Activated T-helper 2 cell treated with anti-CD3 and anti-CD28 coated beads, Interferon-gamma antibody, Interleukin-2, Interleukin-4, amounts not matched to agents 10 μg/mL and 5 μg/mL and 100 μg/mL, durations not matched to agents 14 hours and 24 hours and 36 hours (primary cell): Measurements from ENCODE around the gene WWOX. TPM values are rescaled to one million over a fixed set of nuclear protein-coding genes. Genes with fewer than 3 reads are reported as not detected.

ENCODE experiments used
- DNase-seq: peaks from one replicate; pipeline ENCODE4 v3.0.0; 2021; ENCODE audit warnings: low spot score
- H3K27ac Mint-ChIP-seq: one replicate; pipeline ENCODE4 v1.8.0; 2021; ENCODE audit warnings: mixed read lengths
- H3K27me3 Mint-ChIP-seq: one replicate; pipeline ENCODE4 v1.8.0; 2021; ENCODE audit warnings: low read depth, mixed read lengths
- H3K36me3 Mint-ChIP-seq: one replicate; pipeline ENCODE4 v1.8.0; 2021; ENCODE audit warnings: low read depth, mixed read lengths
- H3K4me1 Mint-ChIP-seq: one replicate; pipeline ENCODE4 v1.8.0; 2021; ENCODE audit warnings: low read depth, mixed read lengths
- H3K4me3 Mint-ChIP-seq: one replicate; pipeline ENCODE4 v1.8.0; 2021; ENCODE audit warnings: low read depth, mild to moderate bottlenecking, moderate library complexity, mixed read lengths
- H3K9me3 Mint-ChIP-seq: one replicate; pipeline ENCODE4 v1.8.0; 2021; ENCODE audit warnings: mixed read lengths
- intact Hi-C: fragments of 100-400 bp; cut with micrococcal nuclease; formaldehyde crosslinking; loops from one replicate; pipeline ENCODE4 v1.15.1; 2023
- total RNA-seq: library from RNA; stranded (reverse); gene quantifications from 2 replicates; pipeline ENCODE4 v1.2.3, GENCODE V29; 2022

The WWOX gene
- total RNA-seq, 1 donor from 2014 or later, result 19.0 TPM

GRCh38 chr16:78791011-78791410 lies 691.6 kb downstream of the WWOX start:
- no peaks in the 10 kb centered on the region for H3K9me3 Mint-ChIP-seq
- H3K27ac Mint-ChIP-seq, result peak overlapping the region; percentile 76
- no peaks in the 10 kb centered on the region for H3K27me3 Mint-ChIP-seq
- DNase-seq, result no peak
- no peaks in the 10 kb centered on the region for H3K36me3 Mint-ChIP-seq
- H3K4me1 Mint-ChIP-seq, result peaks cover 40% of the 10 kb centered on the region
- no peak overlapping the region for H3K4me3 Mint-ChIP-seq
- intact Hi-C loops, result loop anchor here (5.0 kb wide), 1 partner anchor 216 kb away; no protein-coding TSS in a partner anchor

GRCh38 chr16:78791926-78792325 lies 692.5 kb downstream of the WWOX start:
- peaks cover 42% of the 10 kb centered on the region for H3K4me1 Mint-ChIP-seq
- H3K27ac Mint-ChIP-seq, result peak overlapping the region; percentile 4
- H3K9me3 Mint-ChIP-seq, result no peaks in the 10 kb centered on the region
- no peaks in the 10 kb centered on the region for H3K36me3 Mint-ChIP-seq
- intact Hi-C loops, result loop anchor here (5.0 kb wide), 1 partner anchor 215 kb away; no protein-coding TSS in a partner anchor
- no peaks in the 10 kb centered on the region for H3K27me3 Mint-ChIP-seq
- no peak overlapping the region for H3K4me3 Mint-ChIP-seq
- no peak for DNase-seq

GRCh38 chr16:78792952-78793351 lies 693.5 kb downstream of the WWOX start:
- no peak for DNase-seq
- H3K4me3 Mint-ChIP-seq, result no peak overlapping the region
- peaks cover 37% of the 10 kb centered on the region for H3K4me1 Mint-ChIP-seq
- H3K36me3 Mint-ChIP-seq, result no peaks in the 10 kb centered on the region
- intact Hi-C loops, result loop anchor here (5.0 kb wide), 1 partner anchor 214 kb away; no protein-coding TSS in a partner anchor
- H3K27ac Mint-ChIP-seq, result no peak overlapping the region
- no peaks in the 10 kb centered on the region for H3K9me3 Mint-ChIP-seq
- H3K27me3 Mint-ChIP-seq, result no peaks in the 10 kb centered on the region

GRCh38 chr16:78794581-78795250 lies 695.3 kb downstream of the WWOX start:
- intact Hi-C loops, result loop anchor here (1.0 to 5.0 kb wide), 2 partner anchors 19 to 213 kb away; no protein-coding TSS in a partner anchor
- Mint-ChIP-seq H3K27ac (peak overlapping the region; percentile 69), H3K9me3 (no peaks in the 10 kb centered on the region), H3K36me3 (no peaks in the 10 kb centered on the region), H3K4me1 (peaks cover 33% of the 10 kb centered on the region), H3K4me3 (no peak overlapping the region), H3K27me3 (no peaks in the 10 kb centered on the region)
- no peak for DNase-seq

- Mint-ChIP-seq H3K4me1 (peaks cover 35% of the 10 kb centered on the region), H3K4me3 (no peak overlapping the region), H3K27me3 (no peaks in the 10 kb centered on the region), H3K27ac (peak overlapping the region; percentile 69), H3K9me3 (no peaks in the 10 kb centered on the region), H3K36me3 (no peaks in the 10 kb centered on the region)
- DNase-seq, result no peak
- intact Hi-C loops, result loop anchor here (1.0 kb wide), 1 partner anchor 20 kb away; no protein-coding TSS in a partner anchor
Measured at GRCh38 chr16:78795433-78795832, 696.0 kb downstream of the WWOX start.

- intact Hi-C loops, result no loop called here
- H3K27me3 Mint-ChIP-seq, result no peaks in the 10 kb centered on the region
- H3K4me3 Mint-ChIP-seq, result no peak overlapping the region
- H3K27ac Mint-ChIP-seq, result no peak overlapping the region
- H3K9me3 Mint-ChIP-seq, result no peaks in the 10 kb centered on the region
- peaks cover 33% of the 10 kb centered on the region for H3K4me1 Mint-ChIP-seq
- no peaks in the 10 kb centered on the region for H3K36me3 Mint-ChIP-seq
- peak; percentile 18 for DNase-seq
Measured at GRCh38 chr16:78796221-78796866, 696.9 kb downstream of the WWOX start.

- no peaks in the 10 kb centered on the region for H3K27me3 Mint-ChIP-seq
- H3K4me1 Mint-ChIP-seq, result peaks cover 34% of the 10 kb centered on the region
- H3K4me3 Mint-ChIP-seq, result no peak overlapping the region
- no peak for DNase-seq
- intact Hi-C loops, result no loop called here
- no peak overlapping the region for H3K27ac Mint-ChIP-seq
- H3K36me3 Mint-ChIP-seq, result no peaks in the 10 kb centered on the region
- H3K9me3 Mint-ChIP-seq, result no peaks in the 10 kb centered on the region
Measured at GRCh38 chr16:78799429-78799828, 700.0 kb downstream of the WWOX start.

- Mint-ChIP-seq H3K27ac (no peak overlapping the region), H3K4me3 (no peak overlapping the region), H3K4me1 (peaks cover 23% of the 10 kb centered on the region), H3K9me3 (peaks cover 1% of the 10 kb centered on the region), H3K36me3 (no peaks in the 10 kb centered on the region), H3K27me3 (peaks cover 1% of the 10 kb centered on the region)
- no peak for DNase-seq
- intact Hi-C loops, result loop anchor here (1.0 to 5.0 kb wide), 2 partner anchors 25 to 37 kb away; no protein-coding TSS in a partner anchor
Measured at GRCh38 chr16:78800523-78800922, 701.1 kb downstream of the WWOX start.

- peaks cover 4% of the 10 kb centered on the region for H3K27me3 Mint-ChIP-seq
- intact Hi-C loops, result loop anchor here (5.0 kb wide), 1 partner anchor 33 kb away; no protein-coding TSS in a partner anchor
- H3K4me1 Mint-ChIP-seq, result peaks cover 19% of the 10 kb centered on the region
- no peak overlapping the region for H3K27ac Mint-ChIP-seq
- H3K4me3 Mint-ChIP-seq, result no peak overlapping the region
- H3K36me3 Mint-ChIP-seq, result no peaks in the 10 kb centered on the region
- DNase-seq, result no peak
- peaks cover 5% of the 10 kb centered on the region for H3K9me3 Mint-ChIP-seq
Measured at GRCh38 chr16:78804058-78804735, 704.7 kb downstream of the WWOX start.

GRCh38 chr16:78805556-78805955 lies 706.1 kb downstream of the WWOX start:
- Mint-ChIP-seq H3K9me3 (peaks cover 5% of the 10 kb centered on the region), H3K27ac (no peak overlapping the region), H3K36me3 (no peaks in the 10 kb centered on the region), H3K27me3 (peaks cover 4% of the 10 kb centered on the region), H3K4me3 (no peak overlapping the region), H3K4me1 (peaks cover 13% of the 10 kb centered on the region)
- intact Hi-C loops, result no loop called here
- DNase-seq, result no peak

- no peak for DNase-seq
- Mint-ChIP-seq H3K27ac (no peak overlapping the region), H3K27me3 (no peaks in the 10 kb centered on the region), H3K36me3 (no peaks in the 10 kb centered on the region), H3K4me1 (no peaks in the 10 kb centered on the region), H3K9me3 (no peaks in the 10 kb centered on the region), H3K4me3 (no peak overlapping the region)
- intact Hi-C loops, result no loop called here
Measured at GRCh38 chr16:78811247-78811646, 711.8 kb downstream of the WWOX start.

GRCh38 chr16:78812582-78812981 lies 713.1 kb downstream of the WWOX start:
- intact Hi-C loops, result no loop called here
- no peak overlapping the region for H3K27ac Mint-ChIP-seq
- DNase-seq, result no peak
- no peak overlapping the region for H3K4me3 Mint-ChIP-seq
- H3K27me3 Mint-ChIP-seq, result no peaks in the 10 kb centered on the region
- H3K36me3 Mint-ChIP-seq, result no peaks in the 10 kb centered on the region
- no peaks in the 10 kb centered on the region for H3K9me3 Mint-ChIP-seq
- H3K4me1 Mint-ChIP-seq, result no peaks in the 10 kb centered on the region
